ENCODE results near the gene WDR55. TPM values are rescaled to one million over a fixed set of nuclear protein-coding genes. Genes with fewer than 3 reads are reported as not detected.
A peak's percentile ranks its signal among the peaks of the same experiment; 100 is the strongest.

WDR55 gene
- total and polyA plus RNA-seq, 2 of the 13 experiments (the other 11 are each of a cell fraction or from before 2014, with no cell fraction given), result 17.7 to 18.2 TPM

GRCh38 chr5:140633021-140633471, 31.7 kb upstream of the WDR55 start, which contains the start of gene CD14 (continued):
- TF ChIP-seq ZNF318 (CRISPR knock-in tag; IDR thresholded peaks at IDR 0.05), result 0 out of 2 replicates have a peak, but pooled peaks have one; percentile 27
- TF ChIP-seq ZNF616 (CRISPR knock-in tag; IDR thresholded peaks at IDR 0.05; ENCODE audit: low read depth), result no peak
- peak; percentile 61; the same call in 1 of the 2 replicates for TF ChIP-seq ZNF788 (CRISPR knock-in tag; IDR thresholded peaks at IDR 0.05; ENCODE audit: borderline replicate concordance)
- no peak for TF ChIP-seq ZNF562 (CRISPR knock-in tag; IDR thresholded peaks at IDR 0.05; ENCODE audit: borderline replicate concordance)
- TF ChIP-seq ELF3 (CRISPR knock-in tag; IDR thresholded peaks at IDR 0.05), result peak; percentile 71
- no peak for TF ChIP-seq TFDP2 (CRISPR knock-in tag; IDR thresholded peaks at IDR 0.05)
- peak; percentile 76 for TF ChIP-seq ARID5B (CRISPR knock-in tag; IDR thresholded peaks at IDR 0.05)
- peak; percentile 60 for TF ChIP-seq GATAD2A (CRISPR knock-in tag; IDR thresholded peaks at IDR 0.05)
- no peak for TF ChIP-seq SNRNP70 (IDR thresholded peaks at IDR 0.05; ENCODE audit: low read depth, low read length)
- TF ChIP-seq MIXL1 (CRISPR knock-in tag; IDR thresholded peaks at IDR 0.05), result no peak
- TF ChIP-seq MEIS2 (CRISPR knock-in tag; IDR thresholded peaks at IDR 0.05), result peak; percentile 70
- no peak for TF ChIP-seq ZNF674 (CRISPR knock-in tag; IDR thresholded peaks at IDR 0.05; ENCODE audit: low read depth)
- no peak for TF ChIP-seq ZNF17 (CRISPR knock-in tag; IDR thresholded peaks at IDR 0.05)
- no peak for TF ChIP-seq IRX3 (CRISPR knock-in tag; IDR thresholded peaks at IDR 0.05; ENCODE audit: borderline replicate concordance, low read depth)
- peak; percentile 46; the same call in 1 of the 2 replicates for TF ChIP-seq FOXA3 (CRISPR knock-in tag; IDR thresholded peaks at IDR 0.05)
- TF ChIP-seq MYNN (CRISPR knock-in tag; IDR thresholded peaks at IDR 0.05; ENCODE audit: low read depth), result no peak
- TF ChIP-seq TBX2 (CRISPR knock-in tag; IDR thresholded peaks at IDR 0.05; ENCODE audit: borderline replicate concordance), result 0 out of 2 replicates have a peak, but pooled peaks have one; percentile 61

All from HepG2 (cell line).